Measurements from ENCODE around the gene POLR1A. TPM values are rescaled to one million over a fixed set of nuclear protein-coding genes. Genes with fewer than 3 reads are reported as not detected.

Gene POLR1A
- total and polyA plus RNA-seq, 9 donors = 4.7 to 43.9 (median 23.1) TPM

- Histone ChIP-seq H3K4me3 (no peak overlapping the region), H3K36me3 (no peaks in the 10 kb centered on the region), H3K27ac (no peak overlapping the region), H3K27me3 (no peaks in the 10 kb centered on the region), H3K9me3 (no peaks in the 10 kb centered on the region), H3K4me1 (ENCODE audit: insufficient read depth) (no peaks in the 10 kb centered on the region)
- peak in 2 of 5 donors; percentile 33 to 65 for DNase-seq
- peak; percentile 11 to 75 (median 69) for TF ChIP-seq CTCF (IDR thresholded peaks at IDR 0.05)
- TF ChIP-seq EP300 (IDR thresholded peaks at IDR 0.05) = no peak
- 41 to 49% (median 46%) methylated on average over 7 of the region's 7 CpGs for WGBS, 3 donors
- intact Hi-C loops (cut with DNase I) = loop anchor here (1.0 to 10.0 kb wide), 5 partner anchors 194 to 444 kb away; partner anchors contain the start of gene ST3GAL5 (in 1 of the 4)
Observed at GRCh38 chr2:86078774-86079545, 26.7 kb downstream of the POLR1A start.

- no peak overlapping the region for H3K4me3 ChIP-seq
- H3K27me3 ChIP-seq = no peaks in the 10 kb centered on the region
- H3K27ac ChIP-seq = no peak overlapping the region
- H3K4me1 ChIP-seq (ENCODE audit: insufficient read depth) = peaks cover 2% of the 10 kb centered on the region
- 97% methylated on average over 5 of the region's 5 CpGs for WGBS, 3 donors
- no peaks in the 10 kb centered on the region for H3K36me3 ChIP-seq
- H3K9me3 ChIP-seq = no peaks in the 10 kb centered on the region
- no peak for TF ChIP-seq POLR2A (IDR thresholded peaks at IDR 0.05)
- TF ChIP-seq CTCF (IDR thresholded peaks at IDR 0.05) = no peak
- no peak for TF ChIP-seq EP300 (IDR thresholded peaks at IDR 0.05)
- no peak for DNase-seq
- intact Hi-C loops (cut with DNase I) = loop anchor here in 2 of 4 donors (10.0 kb wide), 3 partner anchors 191 to 441 kb away; partner anchors contain the start of gene ST3GAL5 (in 1 of the 2)
Observed at GRCh38 chr2:86075886-86076285, 29.8 kb downstream of the POLR1A start.

GRCh38 chr2:86074811-86075210 lies 30.9 kb downstream of the POLR1A start:
- 94 to 96% (median 94%) methylated on average over 15 of the region's 15 CpGs for WGBS, 3 donors
- H3K9me3 ChIP-seq = no peaks in the 10 kb centered on the region
- no peaks in the 10 kb centered on the region for H3K36me3 ChIP-seq
- no peak overlapping the region for H3K4me3 ChIP-seq
- no peak for TF ChIP-seq POLR2A (IDR thresholded peaks at IDR 0.05)
- TF ChIP-seq EP300 (IDR thresholded peaks at IDR 0.05) = no peak
- no peak for TF ChIP-seq CTCF (IDR thresholded peaks at IDR 0.05)
- intact Hi-C loops (cut with DNase I) = loop anchor here in 3 of 4 donors (5.0 to 10.0 kb wide), 4 partner anchors 188 to 440 kb away; partner anchors contain the start of gene ST3GAL5 (in 3 of the 3)
- no peak for DNase-seq
- no peaks in the 10 kb centered on the region for H3K27me3 ChIP-seq
- H3K4me1 ChIP-seq (ENCODE audit: insufficient read depth) = peaks cover 2% of the 10 kb centered on the region
- no peak overlapping the region for H3K27ac ChIP-seq

- H3K27me3 ChIP-seq = no peaks in the 10 kb centered on the region
- no peak overlapping the region for H3K27ac ChIP-seq
- no peaks in the 10 kb centered on the region for H3K36me3 ChIP-seq
- peaks cover 2% of the 10 kb centered on the region for H3K4me1 ChIP-seq (ENCODE audit: insufficient read depth)
- intact Hi-C loops (cut with DNase I) = loop anchor here in 3 of 4 donors (5.0 to 10.0 kb wide), 4 partner anchors 187 to 439 kb away; partner anchors contain the start of gene ST3GAL5 (in 3 of the 3)
- no peak for DNase-seq
- no peak for TF ChIP-seq EP300 (IDR thresholded peaks at IDR 0.05)
- no peak for TF ChIP-seq POLR2A (IDR thresholded peaks at IDR 0.05)
- TF ChIP-seq CTCF (IDR thresholded peaks at IDR 0.05) = no peak
- H3K9me3 ChIP-seq = no peaks in the 10 kb centered on the region
- H3K4me3 ChIP-seq = no peak overlapping the region
- WGBS, 3 donors = 87 to 88% (median 88%) methylated on average over 3 of the region's 3 CpGs
Observed at GRCh38 chr2:86074256-86074655, 31.4 kb downstream of the POLR1A start.
